Mucosa of descending colon (tissue), 3 donors: Measurements from ENCODE around the gene NKX2-8. TPM values are rescaled to one million over a fixed set of nuclear protein-coding genes. Genes with fewer than 3 reads are reported as not detected.

Source experiments
- ATAC-seq: fragments of 200-7000 bp; cut with Tn5 transposase; one replicate; pipeline ENCODE4 v1.9.1; 2020; ENCODE audit warnings: mild to moderate bottlenecking, moderate library complexity
- DNase-seq, 3 donors: peaks; one replicate each; pipeline ENCODE4 v3.0.0-alpha.2; 2020
- H3K36me3 ChIP-seq: fragments of 200-600 bp; one replicate; pipeline ENCODE4 v1.8.0; 2021; ENCODE audit warnings: low read depth, mild to moderate bottlenecking
- H3K4me1 ChIP-seq: fragments of 200-600 bp; one replicate; pipeline ENCODE4 v1.8.0; 2021; ENCODE audit warnings: low read depth, mild to moderate bottlenecking
- H3K4me3 ChIP-seq: fragments of 200-600 bp; one replicate; pipeline ENCODE4 v1.8.0; 2021; ENCODE audit warnings: mild to moderate bottlenecking
- H3K9me3 ChIP-seq: fragments of 200-600 bp; one replicate; pipeline ENCODE4 v1.8.0; 2021; ENCODE audit warnings: mild to moderate bottlenecking
- intact Hi-C, 2 donors: fragments of 100-400 bp; cut with DNase I in 1 of 2; cut with micrococcal nuclease in 1 of 2; formaldehyde crosslinking; loops; one replicate each; pipeline versions ENCODE4 v1.11.0 to v1.11.1; 2022; cut with DNase I, micrococcal nuclease
- long read RNA-seq, 2 donors: library from polyadenylated mRNA; unstranded; transcript quantifications; one replicate each; pipeline ENCODE4 v2.0.0, GENCODE V29; 2019 to 2021
- total RNA-seq, 3 donors: library from RNA; stranded (reverse); fragmentation: NEBNext Ultra II Directional in 2 of 3; extraction: Animal tissue kit (Norgen Biotek cat#: 25700) in 2 of 3; gene quantifications; one replicate each; pipeline versions ENCODE4 v1.2.1 to v1.2.4, GENCODE V29; 2021 to 2023
- TF ChIP-seq, protein P1 (sequence below): fragments of 200-600 bp; IDR thresholded peaks from one replicate; pipeline ENCODE4 v1.8.0; 2022; ENCODE audit warnings: antibody characterized with exemption, mild to moderate bottlenecking
- donor health status: DM: no; HTN: no; CAD: no; lungs with moderate emphysema.
- donor health status: DM: no; HTN: no; CAD: no.
- donor health status: DM: no; HTN: yes; CAD: no.

The NKX2-8 gene
- total RNA-seq, result not detected
- long read RNA-seq, donor 1, result 0 reads
- long read RNA-seq, donor 2, result 0 reads

GRCh38 chr14:36582011-36582873 is at the start of gene NKX2-8:
Gene NKX2-8 (minus strand): TSS chr14:36582614. CDS start chr14:36582389, 225 bp downstream.
- H3K4me1 ChIP-seq, result peaks cover 16% of the 10 kb centered on the region
- no peak for DNase-seq
- no peaks in the 10 kb centered on the region for H3K9me3 ChIP-seq
- TF ChIP-seq, protein P1, sequence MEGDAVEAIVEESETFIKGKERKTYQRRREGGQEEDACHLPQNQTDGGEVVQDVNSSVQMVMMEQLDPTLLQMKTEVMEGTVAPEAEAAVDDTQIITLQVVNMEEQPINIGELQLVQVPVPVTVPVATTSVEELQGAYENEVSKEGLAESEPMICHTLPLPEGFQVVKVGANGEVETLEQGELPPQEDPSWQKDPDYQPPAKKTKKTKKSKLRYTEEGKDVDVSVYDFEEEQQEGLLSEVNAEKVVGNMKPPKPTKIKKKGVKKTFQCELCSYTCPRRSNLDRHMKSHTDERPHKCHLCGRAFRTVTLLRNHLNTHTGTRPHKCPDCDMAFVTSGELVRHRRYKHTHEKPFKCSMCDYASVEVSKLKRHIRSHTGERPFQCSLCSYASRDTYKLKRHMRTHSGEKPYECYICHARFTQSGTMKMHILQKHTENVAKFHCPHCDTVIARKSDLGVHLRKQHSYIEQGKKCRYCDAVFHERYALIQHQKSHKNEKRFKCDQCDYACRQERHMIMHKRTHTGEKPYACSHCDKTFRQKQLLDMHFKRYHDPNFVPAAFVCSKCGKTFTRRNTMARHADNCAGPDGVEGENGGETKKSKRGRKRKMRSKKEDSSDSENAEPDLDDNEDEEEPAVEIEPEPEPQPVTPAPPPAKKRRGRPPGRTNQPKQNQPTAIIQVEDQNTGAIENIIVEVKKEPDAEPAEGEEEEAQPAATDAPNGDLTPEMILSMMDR, result no peak
- intact Hi-C loops, result no loop called here
- H3K36me3 ChIP-seq, result no peaks in the 10 kb centered on the region
- ATAC-seq, result peak; percentile 45
- no peak within 1 kb of the TSS for H3K4me3 ChIP-seq

- Histone ChIP-seq H3K9me3 (no peaks in the 10 kb centered on the region), H3K4me3 (no peak overlapping the region), H3K4me1 (no peaks in the 10 kb centered on the region), H3K36me3 (no peaks in the 10 kb centered on the region)
- TF ChIP-seq, protein P1, result no peak
- no peak for ATAC-seq
- intact Hi-C loops, result no loop called here
- DNase-seq, result no peak
These were observed 45.6 kb upstream of the NKX2-8 start for GRCh38 chr14:36627981-36628380.

DNA sequence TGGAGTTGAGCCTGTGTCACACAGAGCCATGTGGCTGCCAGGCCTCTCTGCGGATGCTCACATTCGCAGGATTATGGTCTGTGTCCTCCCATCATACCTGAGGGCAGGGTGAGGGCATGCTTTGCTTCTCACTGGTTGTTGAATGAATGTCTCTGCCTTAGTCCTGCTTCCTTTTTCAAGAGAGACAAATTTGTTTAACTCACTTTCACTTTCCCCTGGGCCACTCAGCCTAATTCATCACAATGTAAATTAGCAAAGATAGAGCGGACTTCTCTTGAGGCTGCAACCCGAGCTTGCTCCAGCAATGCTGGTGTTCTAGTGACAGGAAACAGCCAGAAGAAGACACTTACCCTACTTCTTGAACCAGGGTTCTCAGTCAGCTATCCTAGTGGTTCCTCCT is 43.7 kb upstream of the NKX2-8 start:
- DNase-seq, result no peak

DNA sequence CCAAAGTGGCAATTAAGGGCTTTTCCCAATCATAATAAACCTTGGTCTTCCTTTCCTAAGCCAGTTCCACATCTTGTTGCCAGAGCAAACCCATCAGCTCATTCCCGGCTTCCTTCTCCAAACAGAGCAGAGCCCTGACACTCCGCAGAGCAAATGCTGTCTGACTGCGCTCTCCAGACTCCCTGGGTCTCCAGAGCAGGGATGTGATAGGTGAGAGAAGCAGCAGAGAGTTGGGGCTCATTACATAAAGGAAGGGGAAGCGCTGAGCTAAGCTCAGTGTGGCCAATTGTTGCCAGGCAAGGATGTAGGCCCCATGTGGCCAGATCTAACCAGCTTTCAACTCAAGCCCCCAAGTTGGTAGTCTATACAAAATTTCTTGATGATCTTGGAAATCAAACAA is 43.0 kb upstream of the NKX2-8 start:
- DNase-seq (no peak), ATAC-seq (no peak)
- Histone ChIP-seq H3K4me3 (no peak overlapping the region), H3K4me1 (no peaks in the 10 kb centered on the region), H3K9me3 (no peaks in the 10 kb centered on the region), H3K36me3 (no peaks in the 10 kb centered on the region)
- intact Hi-C loops, result no loop called here
- TF ChIP-seq, protein P1, result no peak

More for the DNA sequence above, 43.7 kb upstream of the NKX2-8 start:
- no peak overlapping the region for H3K4me3 ChIP-seq
- H3K36me3 ChIP-seq, result no peaks in the 10 kb centered on the region
- H3K9me3 ChIP-seq, result no peaks in the 10 kb centered on the region
- intact Hi-C loops, result no loop called here
- TF ChIP-seq, protein P1, result no peak
- H3K4me1 ChIP-seq, result no peaks in the 10 kb centered on the region
- no peak for ATAC-seq

GRCh38 chr14:36625014-36625413 is 42.6 kb upstream of the NKX2-8 start:
- Histone ChIP-seq H3K36me3 (no peaks in the 10 kb centered on the region), H3K4me1 (no peaks in the 10 kb centered on the region), H3K9me3 (no peaks in the 10 kb centered on the region), H3K4me3 (no peak overlapping the region)
- intact Hi-C loops, result no loop called here
- no peak for ATAC-seq
- TF ChIP-seq, protein P1, result no peak
- no peak for DNase-seq
